Hematopoietic multipotent progenitor cell treated with erythropoietin and hydrocortisone succinate and interleukin-3 and kit ligand, for 8 days (in vitro differentiated cells): Measurements from ENCODE around the gene TP53BP1.
"Not testable (repeated sequence)": the region's sequence is repeated elsewhere in the genome, so short reads cannot be mapped to it uniquely, and the experiment has no call there.

Experiments used
- DNase-seq: peaks from one replicate; pipeline ENCODE4 v3.0.0-alpha.2; 2015

The TP53BP1 gene, protein sequence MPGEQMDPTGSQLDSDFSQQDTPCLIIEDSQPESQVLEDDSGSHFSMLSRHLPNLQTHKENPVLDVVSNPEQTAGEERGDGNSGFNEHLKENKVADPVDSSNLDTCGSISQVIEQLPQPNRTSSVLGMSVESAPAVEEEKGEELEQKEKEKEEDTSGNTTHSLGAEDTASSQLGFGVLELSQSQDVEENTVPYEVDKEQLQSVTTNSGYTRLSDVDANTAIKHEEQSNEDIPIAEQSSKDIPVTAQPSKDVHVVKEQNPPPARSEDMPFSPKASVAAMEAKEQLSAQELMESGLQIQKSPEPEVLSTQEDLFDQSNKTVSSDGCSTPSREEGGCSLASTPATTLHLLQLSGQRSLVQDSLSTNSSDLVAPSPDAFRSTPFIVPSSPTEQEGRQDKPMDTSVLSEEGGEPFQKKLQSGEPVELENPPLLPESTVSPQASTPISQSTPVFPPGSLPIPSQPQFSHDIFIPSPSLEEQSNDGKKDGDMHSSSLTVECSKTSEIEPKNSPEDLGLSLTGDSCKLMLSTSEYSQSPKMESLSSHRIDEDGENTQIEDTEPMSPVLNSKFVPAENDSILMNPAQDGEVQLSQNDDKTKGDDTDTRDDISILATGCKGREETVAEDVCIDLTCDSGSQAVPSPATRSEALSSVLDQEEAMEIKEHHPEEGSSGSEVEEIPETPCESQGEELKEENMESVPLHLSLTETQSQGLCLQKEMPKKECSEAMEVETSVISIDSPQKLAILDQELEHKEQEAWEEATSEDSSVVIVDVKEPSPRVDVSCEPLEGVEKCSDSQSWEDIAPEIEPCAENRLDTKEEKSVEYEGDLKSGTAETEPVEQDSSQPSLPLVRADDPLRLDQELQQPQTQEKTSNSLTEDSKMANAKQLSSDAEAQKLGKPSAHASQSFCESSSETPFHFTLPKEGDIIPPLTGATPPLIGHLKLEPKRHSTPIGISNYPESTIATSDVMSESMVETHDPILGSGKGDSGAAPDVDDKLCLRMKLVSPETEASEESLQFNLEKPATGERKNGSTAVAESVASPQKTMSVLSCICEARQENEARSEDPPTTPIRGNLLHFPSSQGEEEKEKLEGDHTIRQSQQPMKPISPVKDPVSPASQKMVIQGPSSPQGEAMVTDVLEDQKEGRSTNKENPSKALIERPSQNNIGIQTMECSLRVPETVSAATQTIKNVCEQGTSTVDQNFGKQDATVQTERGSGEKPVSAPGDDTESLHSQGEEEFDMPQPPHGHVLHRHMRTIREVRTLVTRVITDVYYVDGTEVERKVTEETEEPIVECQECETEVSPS (N-terminal part only)

DNA sequence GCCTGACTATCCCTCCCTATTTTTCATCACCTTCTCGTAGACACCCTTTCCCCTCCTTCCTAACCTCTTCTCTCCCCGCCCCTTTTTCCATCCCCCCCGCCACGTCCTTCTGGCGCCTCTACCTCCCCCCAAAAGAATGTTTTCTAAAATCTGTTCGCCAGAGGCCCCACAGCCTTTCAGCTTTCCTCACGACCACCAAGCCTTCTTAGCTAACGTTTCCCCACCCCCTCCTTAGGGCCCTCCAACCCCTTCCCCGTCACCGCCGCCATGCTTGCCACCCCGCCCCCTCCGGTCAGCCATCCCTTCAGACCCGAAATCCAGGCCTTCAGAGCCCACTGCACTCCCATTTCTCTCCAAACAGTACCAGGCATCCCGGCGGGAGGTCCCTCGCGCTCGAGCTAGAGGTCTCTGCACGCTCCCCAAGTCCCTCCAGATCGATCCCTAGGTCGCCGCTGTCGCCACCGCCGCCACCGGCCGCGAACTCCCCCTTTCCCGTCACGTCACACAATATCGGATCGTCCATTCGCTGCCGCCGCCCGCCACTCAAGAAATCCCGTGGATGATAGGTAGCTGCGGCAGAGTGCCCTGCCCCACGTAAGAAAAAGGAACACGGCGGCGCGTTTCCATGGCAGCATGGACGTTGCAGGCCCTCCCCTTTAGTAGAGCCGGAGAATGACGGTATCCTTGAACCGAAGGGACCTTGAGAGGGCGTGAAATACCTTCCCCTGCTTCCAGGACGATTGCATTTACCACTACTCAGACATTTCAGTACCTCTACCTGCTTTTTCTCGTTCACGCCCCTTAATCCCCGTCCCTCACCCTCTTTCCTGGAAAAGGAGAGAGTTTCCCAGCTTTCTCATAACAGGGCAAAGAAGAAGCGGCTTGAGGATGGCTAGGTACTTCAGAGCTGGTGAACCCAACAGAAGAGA is at the start of gene TP53BP1:
Gene TP53BP1, minus strand, starts transcription at position 484 of the 929 bp plus-strand sequence. Its CDS starts 113 bp downstream, at position 371.
- DNase-seq, result peak; percentile 95

DNA sequence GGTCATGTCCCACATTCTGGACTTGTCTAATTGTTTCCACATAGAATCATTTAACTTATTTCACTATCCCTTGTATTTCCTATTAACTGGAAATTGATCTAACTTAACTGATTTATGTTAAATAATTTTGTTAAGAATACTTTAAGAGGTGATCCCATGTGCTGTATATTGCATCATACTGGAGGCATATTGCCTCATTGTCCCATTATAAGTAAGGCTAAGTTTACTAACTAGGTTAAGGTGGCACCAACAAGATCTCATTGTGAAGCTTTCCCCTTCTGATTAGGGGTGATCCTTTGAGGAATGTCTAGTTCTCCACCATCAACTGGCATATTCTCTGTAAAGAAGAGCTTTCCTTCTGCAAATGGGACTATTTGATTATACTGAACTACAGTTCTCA is 48.8 kb upstream of the TP53BP1 start:
- peak; percentile 16 for DNase-seq

DNA sequence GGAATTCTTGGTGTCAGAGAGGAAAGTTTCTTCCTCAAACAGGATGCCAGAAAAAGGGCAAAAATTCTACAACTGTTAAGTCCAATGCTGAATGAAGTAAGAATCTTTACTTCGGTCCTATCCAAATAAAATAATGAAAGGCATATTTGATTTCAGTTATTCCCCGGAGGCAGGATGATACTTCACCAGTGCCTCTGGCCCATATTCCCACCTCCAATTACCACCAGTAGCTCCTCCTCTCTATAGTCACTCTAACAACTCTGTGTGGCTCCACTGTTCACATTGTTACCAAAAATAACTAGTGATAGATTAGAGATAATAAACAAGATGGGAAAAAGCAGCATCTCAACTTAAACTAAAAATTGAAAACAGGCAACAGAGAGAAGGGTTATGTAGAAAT is 45.1 kb upstream of the TP53BP1 start:
- DNase-seq, result no peak

DNA sequence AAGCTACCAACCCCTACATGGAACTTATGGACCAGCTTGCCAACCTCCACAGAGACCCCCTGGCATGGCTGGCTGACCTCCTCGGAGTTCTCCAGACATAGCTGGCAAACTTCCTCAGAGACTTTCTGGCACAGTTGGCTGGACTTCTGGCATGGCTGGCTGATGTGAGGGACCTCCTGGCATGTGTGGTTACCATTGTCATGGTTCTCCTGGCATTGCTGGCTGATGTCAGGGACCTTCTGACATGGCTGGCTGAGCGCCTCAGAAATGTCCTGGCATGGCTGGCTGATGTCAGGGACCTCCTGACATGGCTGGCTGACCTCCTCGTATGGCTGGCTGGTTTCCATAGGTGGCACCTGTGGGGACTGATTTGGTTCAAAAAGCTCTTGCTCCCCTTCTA is 41.9 kb upstream of the TP53BP1 start:
- DNase-seq, result no peak

DNA sequence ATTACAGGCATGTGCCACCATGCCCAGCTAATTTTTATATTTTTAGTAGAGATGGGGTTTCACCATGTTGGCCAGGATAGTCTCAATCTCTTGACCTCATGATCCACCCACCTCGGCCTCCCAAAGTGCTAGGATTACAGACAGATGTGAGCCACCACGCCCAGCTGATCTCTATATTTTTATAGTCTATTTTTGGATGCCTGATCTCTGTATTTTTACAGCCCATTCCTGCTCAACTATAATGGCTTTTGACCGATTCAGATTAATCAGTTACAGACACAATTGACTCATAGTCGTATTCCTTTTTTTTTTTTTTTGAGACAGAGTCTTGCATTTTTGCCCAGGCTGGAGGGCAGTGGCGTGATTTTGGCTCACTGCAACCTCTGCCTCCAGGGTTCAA is 39.9 kb upstream of the TP53BP1 start:
- not testable (repeated sequence) for DNase-seq

DNA sequence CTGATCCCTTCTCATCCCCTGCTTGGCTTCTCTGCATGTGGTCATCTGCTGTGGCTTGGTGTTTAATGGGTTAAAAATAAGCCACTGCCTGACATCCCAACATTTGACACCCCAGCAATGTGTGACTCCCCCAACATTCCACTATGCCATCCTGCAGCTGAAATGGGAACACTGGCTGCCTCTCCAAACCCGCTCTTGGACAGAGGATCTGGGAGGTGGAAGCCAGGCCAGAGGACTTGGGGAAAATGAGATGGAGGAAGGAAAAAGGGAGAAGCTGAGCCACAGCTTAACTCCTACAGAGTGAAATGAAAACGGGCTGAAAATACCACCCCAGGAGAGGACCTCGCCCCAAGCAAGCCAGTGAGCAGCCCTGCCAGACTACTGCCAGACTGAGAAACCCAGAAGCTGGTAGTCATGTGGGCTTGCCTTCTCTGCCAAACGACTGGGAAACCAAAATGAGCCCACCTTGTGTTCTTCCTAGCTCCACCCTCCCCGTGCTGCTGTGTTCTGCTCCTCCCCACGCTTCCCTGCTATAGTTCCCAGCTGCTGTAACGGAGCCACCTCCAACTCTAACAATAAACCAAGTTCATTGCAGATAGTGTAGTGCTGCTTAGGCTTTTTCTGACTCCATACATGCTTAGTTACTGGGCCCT is 38.2 kb upstream of the TP53BP1 start:
- no peak for DNase-seq

DNA sequence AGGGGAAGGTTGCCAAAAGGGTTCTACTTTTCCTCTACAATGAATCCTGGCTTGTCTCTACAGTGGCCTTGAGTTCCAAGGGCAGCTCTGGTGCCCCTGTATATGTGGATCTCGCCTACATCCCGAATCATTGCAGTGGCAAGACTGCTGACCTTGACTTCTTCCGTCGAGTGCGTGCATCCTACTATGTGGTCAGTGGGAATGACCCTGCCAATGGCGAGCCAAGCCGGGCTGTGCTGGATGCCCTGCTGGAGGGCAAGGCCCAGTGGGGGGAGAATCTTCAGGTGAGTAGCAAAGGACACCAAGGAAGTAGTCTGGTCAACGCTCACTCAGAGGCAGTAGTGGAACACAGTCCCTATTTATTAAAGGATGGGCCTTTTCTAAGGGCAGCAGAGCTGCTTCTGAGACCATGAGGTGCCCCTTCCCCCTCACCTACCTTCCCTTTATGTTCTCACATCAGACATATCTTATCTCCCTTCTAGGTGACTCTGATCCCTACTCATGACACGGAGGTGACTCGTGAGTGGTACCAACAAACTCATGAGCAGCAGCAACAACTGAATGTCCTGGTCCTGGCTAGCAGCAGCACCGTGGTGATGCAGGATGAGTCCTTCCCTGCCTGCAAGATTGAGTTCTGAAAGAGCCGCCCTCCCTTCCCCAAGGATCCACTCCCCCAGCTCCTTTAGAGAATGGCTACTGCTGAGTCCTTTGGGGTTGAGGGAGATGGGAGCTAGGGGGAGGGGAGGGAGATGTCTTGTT is 36.8 kb upstream of the TP53BP1 start:
- DNase-seq, result no peak

DNA sequence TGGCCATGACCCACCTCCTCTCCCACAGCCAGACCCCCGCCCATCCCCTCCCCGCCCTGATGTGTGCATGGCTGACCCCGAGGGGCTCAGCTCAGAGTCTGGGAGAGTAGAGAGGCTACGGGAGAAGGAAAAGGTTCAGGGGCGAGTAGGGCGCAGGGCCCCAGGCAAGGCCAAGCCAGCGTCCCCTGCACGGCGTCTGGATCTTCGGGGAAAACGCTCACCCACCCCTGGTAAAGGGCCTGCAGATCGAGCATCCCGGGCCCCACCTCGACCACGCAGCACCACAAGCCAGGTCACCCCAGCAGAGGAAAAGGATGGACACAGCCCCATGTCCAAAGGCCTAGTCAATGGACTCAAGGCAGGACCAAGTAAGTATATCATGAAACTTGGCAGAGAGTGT is 36.2 kb upstream of the TP53BP1 start:
- no peak for DNase-seq

DNA sequence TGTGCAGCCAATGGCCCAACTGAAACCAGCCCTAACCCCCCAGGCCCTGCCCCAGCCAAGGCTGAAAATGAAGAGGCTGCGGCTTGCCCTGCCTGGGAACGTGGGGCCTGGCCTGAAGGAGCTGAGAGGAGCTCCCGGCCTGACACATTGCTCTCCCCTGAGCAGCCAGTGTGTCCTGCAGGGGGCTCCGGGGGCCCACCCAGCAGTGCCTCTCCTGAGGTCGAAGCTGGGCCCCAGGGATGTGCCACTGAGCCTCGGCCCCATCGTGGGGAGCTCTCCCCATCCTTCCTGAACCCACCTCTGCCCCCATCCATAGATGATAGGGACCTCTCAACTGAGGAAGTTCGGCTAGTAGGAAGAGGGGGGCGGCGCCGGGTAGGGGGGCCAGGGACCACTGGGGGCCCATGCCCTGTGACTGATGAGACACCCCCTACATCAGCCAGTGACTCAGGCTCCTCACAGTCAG is 35.6 kb upstream of the TP53BP1 start:
- DNase-seq, result no peak

DNA sequence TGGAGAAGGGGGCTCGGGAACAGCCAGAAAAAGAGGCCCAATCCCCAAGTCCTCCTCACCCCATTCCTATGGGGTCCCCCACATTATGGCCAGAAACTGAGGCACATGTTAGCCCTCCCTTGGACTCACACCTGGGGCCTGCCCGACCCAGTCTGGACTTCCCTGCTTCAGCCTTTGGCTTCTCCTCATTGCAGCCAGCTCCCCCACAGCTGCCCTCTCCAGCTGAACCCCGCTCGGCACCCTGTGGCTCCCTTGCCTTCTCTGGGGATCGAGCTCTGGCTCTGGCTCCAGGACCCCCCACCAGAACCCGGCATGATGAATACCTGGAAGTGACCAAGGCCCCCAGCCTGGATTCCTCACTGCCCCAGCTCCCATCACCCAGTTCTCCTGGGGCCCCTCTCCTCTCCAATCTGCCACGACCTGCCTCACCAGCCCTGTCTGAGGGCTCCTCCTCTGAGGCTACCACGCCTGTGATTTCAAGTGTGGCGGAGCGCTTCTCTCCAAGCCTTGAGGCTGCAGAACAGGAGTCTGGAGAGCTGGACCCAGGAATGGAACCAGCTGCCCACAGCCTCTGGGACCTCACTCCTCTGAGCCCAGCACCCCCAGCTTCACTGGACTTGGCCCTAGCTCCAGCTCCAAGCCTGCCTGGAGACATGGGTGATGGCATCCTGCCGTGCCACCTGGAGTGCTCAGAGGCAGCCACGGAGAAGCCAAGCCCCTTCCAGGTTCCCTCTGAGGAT is 35.0 kb upstream of the TP53BP1 start:
- no peak for DNase-seq

DNA sequence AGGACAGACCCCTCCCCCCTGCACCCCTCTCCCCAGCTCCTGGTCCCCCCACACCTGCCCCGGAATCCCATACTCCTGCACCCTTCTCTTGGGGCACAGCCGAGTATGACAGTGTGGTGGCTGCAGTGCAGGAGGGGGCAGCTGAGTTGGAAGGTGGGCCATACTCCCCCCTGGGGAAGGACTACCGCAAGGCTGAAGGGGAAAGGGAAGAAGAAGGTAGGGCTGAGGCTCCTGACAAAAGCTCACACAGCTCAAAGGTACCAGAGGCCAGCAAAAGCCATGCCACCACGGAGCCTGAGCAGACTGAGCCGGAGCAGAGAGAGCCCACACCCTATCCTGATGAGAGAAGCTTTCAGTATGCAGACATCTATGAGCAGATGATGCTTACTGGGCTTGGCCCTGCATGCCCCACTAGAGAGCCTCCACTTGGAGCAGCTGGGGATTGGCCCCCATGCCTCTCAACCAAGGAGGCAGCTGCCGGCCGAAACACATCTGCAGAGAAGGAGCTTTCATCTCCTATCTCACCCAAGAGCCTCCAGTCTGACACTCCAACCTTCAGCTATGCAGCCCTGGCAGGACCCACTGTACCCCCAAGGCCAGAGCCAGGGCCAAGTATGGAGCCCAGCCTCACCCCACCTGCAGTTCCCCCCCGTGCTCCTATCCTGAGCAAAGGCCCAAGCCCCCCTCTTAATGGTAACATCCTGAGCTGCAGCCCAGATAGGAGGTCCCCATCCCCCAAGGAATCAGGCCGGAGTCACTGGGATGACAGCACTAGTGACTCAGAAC is 34.3 kb upstream of the TP53BP1 start:
- no peak for DNase-seq

DNA sequence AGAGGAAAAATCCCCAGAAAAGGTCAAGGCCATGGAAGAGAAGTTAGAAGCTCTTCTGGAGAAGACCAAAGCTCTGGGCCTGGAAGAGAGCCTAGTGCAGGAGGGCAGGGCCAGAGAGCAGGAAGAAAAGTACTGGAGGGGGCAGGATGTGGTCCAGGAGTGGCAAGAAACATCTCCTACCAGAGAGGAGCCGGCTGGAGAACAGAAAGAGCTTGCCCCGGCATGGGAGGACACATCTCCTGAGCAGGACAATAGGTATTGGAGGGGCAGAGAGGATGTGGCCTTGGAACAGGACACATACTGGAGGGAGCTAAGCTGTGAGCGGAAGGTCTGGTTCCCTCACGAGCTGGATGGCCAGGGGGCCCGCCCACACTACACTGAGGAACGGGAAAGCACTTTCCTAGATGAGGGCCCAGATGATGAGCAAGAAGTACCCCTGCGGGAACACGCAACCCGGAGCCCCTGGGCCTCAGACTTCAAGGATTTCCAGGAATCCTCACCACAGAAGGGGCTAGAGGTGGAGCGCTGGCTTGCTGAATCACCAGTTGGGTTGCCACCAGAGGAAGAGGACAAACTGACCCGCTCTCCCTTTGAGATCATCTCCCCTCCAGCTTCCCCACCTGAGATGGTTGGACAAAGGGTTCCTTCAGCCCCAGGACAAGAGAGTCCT is 33.4 kb upstream of the TP53BP1 start:
- no peak for DNase-seq

DNA sequence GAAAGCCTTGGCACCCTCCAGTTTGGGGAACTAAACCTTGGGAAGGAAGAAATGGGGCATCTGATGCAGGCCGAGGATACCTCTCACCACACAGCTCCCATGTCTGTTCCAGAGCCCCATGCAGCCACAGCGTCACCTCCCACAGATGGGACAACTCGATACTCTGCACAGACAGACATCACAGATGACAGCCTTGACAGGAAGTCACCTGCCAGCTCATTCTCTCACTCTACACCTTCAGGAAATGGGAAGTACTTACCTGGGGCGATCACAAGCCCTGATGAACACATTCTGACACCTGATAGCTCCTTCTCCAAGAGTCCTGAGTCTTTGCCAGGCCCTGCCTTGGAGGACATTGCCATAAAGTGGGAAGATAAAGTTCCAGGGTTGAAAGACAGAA is 32.2 kb upstream of the TP53BP1 start:
- DNase-seq, result no peak

DNA sequence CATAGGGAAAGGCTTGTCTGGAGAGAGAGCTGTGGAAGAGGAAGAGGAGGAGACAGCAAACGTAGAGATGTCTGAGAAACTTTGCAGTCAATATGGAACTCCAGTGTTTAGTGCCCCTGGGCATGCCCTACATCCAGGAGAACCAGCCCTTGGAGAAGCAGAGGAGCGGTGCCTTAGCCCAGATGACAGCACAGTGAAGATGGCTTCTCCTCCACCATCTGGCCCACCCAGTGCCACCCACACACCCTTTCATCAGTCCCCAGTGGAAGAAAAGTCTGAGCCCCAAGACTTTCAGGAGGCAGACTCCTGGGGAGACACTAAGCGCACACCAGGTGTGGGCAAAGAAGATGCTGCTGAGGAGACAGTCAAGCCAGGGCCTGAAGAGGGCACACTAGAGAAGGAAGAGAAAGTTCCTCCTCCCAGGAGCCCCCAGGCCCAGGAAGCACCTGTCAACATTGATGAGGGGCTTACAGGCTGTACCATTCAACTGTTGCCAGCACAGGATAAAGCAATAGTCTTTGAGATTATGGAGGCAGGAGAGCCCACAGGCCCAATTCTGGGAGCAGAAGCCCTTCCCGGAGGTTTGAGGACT is 31.4 kb upstream of the TP53BP1 start:
- DNase-seq, result no peak

DNA sequence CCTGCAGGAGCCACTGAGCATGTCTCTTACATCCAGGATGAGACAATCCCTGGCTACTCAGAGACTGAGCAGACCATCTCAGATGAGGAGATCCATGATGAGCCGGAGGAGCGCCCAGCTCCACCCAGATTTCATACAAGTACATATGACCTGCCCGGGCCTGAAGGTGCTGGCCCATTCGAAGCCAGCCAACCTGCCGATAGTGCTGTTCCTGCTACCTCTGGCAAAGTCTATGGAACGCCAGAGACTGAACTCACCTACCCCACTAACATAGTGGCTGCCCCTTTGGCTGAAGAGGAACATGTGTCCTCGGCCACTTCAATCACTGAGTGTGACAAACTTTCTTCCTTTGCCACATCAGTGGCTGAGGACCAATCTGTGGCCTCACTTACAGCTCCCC is 30.7 kb upstream of the TP53BP1 start:
- no peak for DNase-seq

DNA sequence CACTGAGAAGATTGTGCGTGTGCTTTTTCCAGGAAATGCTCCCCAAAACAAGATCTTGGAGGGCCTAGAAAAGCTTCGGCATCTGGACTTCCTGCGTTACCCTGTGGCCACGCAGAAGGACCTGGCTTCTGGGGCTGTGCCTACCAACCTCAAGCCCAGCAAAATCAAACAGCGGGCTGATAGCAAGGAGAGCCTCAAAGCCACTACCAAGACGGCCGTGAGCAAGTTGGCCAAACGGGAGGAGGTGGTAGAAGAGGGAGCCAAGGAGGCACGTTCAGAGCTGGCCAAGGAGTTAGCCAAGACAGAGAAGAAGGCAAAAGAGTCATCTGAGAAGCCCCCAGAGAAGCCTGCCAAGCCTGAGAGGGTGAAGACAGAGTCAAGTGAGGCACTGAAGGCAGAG is 29.3 kb upstream of the TP53BP1 start:
- no peak for DNase-seq

DNA sequence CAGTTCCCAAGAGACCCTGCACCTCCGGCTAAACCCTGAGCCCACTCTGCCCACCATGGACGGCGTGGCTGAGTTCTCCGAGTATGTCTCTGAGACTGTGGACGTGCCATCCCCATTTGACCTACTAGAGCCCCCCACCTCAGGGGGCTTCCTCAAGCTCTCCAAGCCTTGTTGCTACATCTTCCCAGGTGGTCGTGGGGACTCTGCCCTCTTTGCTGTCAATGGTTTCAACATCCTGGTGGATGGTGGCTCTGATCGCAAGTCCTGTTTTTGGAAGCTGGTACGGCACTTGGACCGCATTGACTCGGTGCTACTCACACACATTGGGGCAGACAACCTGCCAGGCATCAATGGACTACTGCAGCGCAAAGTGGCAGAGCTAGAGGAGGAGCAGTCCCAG is 28.5 kb upstream of the TP53BP1 start:
- DNase-seq, result no peak

DNA sequence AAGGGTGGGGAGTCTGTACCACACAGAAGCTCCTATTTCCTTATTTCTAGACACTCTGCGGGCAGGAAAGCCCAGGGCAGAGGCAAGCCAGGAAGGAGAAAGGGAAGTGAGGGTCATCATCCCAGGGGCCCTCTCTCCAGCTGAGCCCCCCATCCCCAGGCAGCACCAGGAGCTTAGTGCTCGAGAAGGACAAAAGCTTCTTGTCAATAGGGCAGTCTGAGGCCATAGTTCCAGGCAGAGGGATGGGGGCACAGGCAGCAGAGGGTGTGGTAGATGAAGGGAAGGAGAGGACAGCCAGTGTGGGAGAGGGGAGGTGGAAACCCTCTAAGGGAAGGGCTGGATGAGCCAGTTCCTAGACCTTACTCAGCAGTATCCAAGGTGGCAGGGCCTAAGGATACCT is 27.2 kb upstream of the TP53BP1 start:
- no peak for DNase-seq
